ENCODE data around the gene PPP1R18. TPM values are rescaled to one million over a fixed set of nuclear protein-coding genes. Genes with fewer than 3 reads are reported as not detected.

PPP1R18 gene
- total RNA-seq, 1 donor from 2014 or later = 22.5 TPM

DNA sequence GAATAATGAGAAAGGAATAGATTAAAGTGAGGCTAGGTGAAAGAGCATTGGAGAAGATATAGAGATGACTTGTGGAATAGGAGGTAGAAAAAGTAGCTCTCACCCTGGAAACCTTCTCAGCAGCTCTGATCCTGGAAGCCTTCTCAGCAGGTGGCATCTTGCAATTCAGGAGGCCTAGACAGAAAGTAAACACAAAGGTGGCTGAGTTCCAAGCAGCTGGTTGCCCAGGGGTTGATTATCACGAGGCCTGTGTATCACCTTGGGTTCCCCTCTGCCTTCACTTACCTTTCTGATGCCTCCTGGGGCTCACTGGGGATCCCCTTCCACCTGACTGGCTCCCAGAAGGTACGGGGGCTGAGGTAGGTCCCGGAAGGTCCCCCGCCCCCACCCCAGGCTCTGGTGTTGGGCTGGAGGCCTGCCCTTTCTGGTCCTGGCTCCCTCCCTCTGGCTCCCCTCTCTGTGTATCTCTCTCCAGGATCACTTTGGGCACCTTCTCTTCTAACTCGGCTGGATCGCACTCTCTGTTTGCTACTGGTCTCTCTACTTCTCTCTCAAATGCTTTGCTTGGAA is 20.9 kb upstream of the PPP1R18 start:
- Mint-ChIP-seq H3K4me1 (ENCODE audit: low read depth) (no peaks in the 10 kb centered on the region), H3K27me3 (no peaks in the 10 kb centered on the region), H3K36me3 (ENCODE audit: insufficient read depth) (peaks cover 37% of the 10 kb centered on the region), H3K4me3 (ENCODE audit: low read depth) (no peak overlapping the region), H3K27ac (no peak overlapping the region), H3K9me3 (ENCODE audit: low read depth) (no peaks in the 10 kb centered on the region)
- TF ChIP-seq, protein P1, sequence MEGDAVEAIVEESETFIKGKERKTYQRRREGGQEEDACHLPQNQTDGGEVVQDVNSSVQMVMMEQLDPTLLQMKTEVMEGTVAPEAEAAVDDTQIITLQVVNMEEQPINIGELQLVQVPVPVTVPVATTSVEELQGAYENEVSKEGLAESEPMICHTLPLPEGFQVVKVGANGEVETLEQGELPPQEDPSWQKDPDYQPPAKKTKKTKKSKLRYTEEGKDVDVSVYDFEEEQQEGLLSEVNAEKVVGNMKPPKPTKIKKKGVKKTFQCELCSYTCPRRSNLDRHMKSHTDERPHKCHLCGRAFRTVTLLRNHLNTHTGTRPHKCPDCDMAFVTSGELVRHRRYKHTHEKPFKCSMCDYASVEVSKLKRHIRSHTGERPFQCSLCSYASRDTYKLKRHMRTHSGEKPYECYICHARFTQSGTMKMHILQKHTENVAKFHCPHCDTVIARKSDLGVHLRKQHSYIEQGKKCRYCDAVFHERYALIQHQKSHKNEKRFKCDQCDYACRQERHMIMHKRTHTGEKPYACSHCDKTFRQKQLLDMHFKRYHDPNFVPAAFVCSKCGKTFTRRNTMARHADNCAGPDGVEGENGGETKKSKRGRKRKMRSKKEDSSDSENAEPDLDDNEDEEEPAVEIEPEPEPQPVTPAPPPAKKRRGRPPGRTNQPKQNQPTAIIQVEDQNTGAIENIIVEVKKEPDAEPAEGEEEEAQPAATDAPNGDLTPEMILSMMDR (IDR thresholded peaks at IDR 0.05; ENCODE audit: unreplicated experiment) = no peak
- DNase-seq (ENCODE audit: low spot score, unreplicated experiment) = no peak

DNA sequence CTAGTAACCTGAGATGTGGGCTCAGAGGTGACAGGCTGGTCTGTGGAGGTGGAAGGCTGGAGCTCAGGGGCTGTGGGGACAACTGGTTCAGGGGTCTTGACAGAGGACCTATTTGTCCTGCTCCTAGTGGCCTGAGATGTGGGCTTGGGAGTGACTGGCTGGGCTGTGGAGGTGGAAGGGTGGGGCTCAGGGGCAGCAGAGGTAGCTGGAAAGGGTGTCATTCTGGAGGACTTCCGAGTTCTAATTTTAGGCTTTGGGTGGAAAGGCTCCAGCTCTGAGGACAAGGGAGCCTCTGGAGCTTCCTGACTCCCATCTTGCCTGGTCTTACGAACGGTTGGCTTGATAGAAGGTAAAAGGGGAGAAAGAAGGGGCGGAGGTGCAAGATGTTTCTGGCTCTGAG is 19.2 kb upstream of the PPP1R18 start:
- Mint-ChIP-seq H3K4me3 (ENCODE audit: low read depth) (no peak overlapping the region), H3K27ac (no peak overlapping the region), H3K27me3 (no peaks in the 10 kb centered on the region), H3K36me3 (ENCODE audit: insufficient read depth) (peaks cover 30% of the 10 kb centered on the region), H3K4me1 (ENCODE audit: low read depth) (no peaks in the 10 kb centered on the region), H3K9me3 (ENCODE audit: low read depth) (no peaks in the 10 kb centered on the region)
- TF ChIP-seq, protein P1 (IDR thresholded peaks at IDR 0.05; ENCODE audit: unreplicated experiment) = no peak
- no peak for DNase-seq (ENCODE audit: low spot score, unreplicated experiment)

DNA sequence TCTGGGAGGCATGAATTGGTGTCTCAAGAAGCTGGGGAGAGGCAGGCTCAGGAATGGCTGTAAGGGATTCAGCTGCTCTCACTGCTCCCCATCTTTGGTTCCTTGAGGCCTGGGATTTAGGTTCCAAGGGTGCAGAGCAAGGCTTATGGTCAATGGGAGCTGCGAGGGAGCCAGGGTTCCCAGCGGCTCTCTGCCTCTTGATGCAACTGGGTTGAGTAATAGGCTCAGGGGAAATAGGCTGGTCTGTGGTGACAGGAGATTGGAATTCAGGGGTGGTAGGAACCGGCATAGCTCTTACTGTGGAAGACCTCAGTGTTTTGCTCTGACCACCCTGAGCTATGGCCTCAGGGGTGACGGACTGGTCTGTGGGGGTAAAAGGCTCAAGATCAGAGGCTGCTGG is 17.4 kb upstream of the PPP1R18 start:
- TF ChIP-seq, protein P1 (IDR thresholded peaks at IDR 0.05; ENCODE audit: unreplicated experiment) = no peak
- Mint-ChIP-seq H3K4me3 (ENCODE audit: low read depth) (no peak overlapping the region), H3K9me3 (ENCODE audit: low read depth) (no peaks in the 10 kb centered on the region), H3K4me1 (ENCODE audit: low read depth) (no peaks in the 10 kb centered on the region), H3K27me3 (no peaks in the 10 kb centered on the region), H3K36me3 (ENCODE audit: insufficient read depth) (peaks cover 32% of the 10 kb centered on the region), H3K27ac (no peak overlapping the region)
- no peak for DNase-seq (ENCODE audit: low spot score, unreplicated experiment)

DNA sequence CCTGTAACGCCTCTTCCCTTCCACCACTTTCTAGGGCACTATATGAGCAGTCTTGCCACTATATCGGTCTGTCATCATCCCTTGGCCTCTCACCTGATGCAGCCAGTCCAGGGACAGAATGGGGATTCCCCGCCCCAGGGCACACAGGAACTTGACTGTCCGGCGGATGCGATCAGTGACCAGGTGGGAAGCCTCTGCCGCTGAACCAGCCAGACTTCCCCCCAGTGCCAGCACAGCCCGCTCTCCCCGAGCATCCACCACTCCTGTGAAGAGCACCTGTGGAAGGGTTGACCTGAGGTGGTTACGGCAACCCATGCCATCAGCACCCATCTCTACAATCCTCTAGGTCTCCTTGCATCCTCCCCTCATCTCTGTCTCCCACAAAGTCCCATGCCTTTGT is 16.6 kb upstream of the PPP1R18 start:
- H3K27ac Mint-ChIP-seq = no peak overlapping the region
- H3K27me3 Mint-ChIP-seq = no peaks in the 10 kb centered on the region
- H3K9me3 Mint-ChIP-seq (ENCODE audit: low read depth) = no peaks in the 10 kb centered on the region
- no peak for DNase-seq (ENCODE audit: low spot score, unreplicated experiment)
- H3K4me1 Mint-ChIP-seq (ENCODE audit: low read depth) = no peaks in the 10 kb centered on the region
- TF ChIP-seq, protein P1 (IDR thresholded peaks at IDR 0.05; ENCODE audit: unreplicated experiment) = no peak
- H3K4me3 Mint-ChIP-seq (ENCODE audit: low read depth) = no peak overlapping the region
- H3K36me3 Mint-ChIP-seq (ENCODE audit: insufficient read depth) = peaks cover 31% of the 10 kb centered on the region

DNA sequence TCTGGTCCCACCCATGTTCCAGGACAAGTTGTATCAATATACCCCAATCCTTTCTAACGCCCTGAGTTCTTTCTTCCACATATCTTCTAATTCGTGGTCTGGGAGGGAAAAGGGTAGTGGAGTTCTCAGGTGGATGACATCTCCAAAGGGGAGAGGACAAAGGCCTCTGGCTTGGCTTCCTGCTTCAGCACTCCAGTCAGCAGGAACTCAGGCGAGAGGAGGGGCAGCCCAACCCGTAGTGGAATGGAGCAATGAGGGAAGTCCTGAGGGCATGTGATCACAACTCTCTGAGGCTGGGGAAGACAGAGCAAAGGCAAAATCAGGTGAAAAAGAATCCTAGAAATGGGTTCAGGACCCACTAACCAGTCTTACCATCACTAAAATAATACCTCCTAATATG is 13.9 kb upstream of the PPP1R18 start:
- Mint-ChIP-seq H3K9me3 (ENCODE audit: low read depth) (no peaks in the 10 kb centered on the region), H3K27me3 (no peaks in the 10 kb centered on the region), H3K36me3 (ENCODE audit: insufficient read depth) (peaks cover 22% of the 10 kb centered on the region), H3K27ac (no peak overlapping the region), H3K4me3 (ENCODE audit: low read depth) (no peak overlapping the region), H3K4me1 (ENCODE audit: low read depth) (peaks cover under 1% of the 10 kb centered on the region)
- TF ChIP-seq, protein P1 (IDR thresholded peaks at IDR 0.05; ENCODE audit: unreplicated experiment) = no peak
- no peak for DNase-seq (ENCODE audit: low spot score, unreplicated experiment)

Data from progenitor cell of endocrine pancreas (in vitro differentiated cells).